ENCODE data around the gene ATM.
"Not testable (repeated sequence)": the region's sequence is repeated elsewhere in the genome, so short reads cannot be mapped to it uniquely, and the experiment has no call there.

Gene ATM

GRCh38 chr11:108221911-108222573 is 825 bp upstream of the ATM start:
- DNase-seq (ENCODE audit: low spot score), result no peak

DNA sequence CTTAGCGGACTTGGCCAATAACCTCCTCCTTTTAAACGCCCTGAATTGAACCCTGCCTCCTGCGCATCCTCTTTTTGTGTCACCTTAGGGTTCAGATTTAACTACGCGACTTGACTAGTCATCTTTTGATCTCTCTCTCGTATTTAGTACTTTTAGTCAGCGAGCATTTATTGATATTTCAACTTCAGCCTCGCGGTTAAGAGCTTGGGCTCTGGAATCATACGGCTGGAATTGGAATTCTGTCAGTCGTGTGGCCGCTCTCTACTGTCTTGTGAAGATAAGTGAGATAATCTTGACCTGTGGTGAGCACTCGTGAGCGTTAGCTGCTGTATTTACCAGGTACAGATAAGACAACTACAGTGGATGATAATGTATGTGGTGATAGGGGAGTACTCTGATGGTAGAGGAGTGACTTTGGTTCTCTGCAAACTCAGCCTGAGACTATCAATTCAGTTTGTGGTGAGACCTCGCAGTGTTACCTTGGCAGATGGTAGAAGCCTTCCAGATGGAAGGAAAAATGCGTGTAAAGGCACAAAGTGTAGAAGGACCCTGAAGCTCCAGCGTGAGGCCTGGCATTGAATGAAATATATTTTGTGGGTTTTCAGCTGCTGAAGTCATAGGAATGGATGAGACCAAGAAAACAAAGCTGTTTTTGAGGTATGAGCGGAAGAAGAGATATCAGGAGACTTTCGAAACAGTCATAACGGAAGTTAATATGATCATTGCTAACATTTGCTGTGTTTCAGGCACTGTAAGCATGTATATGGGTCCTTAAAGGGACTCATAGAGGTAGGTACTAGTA is 682 bp downstream of the ATM start:
- DNase-seq (ENCODE audit: low spot score), result no peak

- DNase-seq (ENCODE audit: low spot score), result no peak
Measured at GRCh38 chr11:108224366-108224765, 1.5 kb downstream of the ATM start.

DNA sequence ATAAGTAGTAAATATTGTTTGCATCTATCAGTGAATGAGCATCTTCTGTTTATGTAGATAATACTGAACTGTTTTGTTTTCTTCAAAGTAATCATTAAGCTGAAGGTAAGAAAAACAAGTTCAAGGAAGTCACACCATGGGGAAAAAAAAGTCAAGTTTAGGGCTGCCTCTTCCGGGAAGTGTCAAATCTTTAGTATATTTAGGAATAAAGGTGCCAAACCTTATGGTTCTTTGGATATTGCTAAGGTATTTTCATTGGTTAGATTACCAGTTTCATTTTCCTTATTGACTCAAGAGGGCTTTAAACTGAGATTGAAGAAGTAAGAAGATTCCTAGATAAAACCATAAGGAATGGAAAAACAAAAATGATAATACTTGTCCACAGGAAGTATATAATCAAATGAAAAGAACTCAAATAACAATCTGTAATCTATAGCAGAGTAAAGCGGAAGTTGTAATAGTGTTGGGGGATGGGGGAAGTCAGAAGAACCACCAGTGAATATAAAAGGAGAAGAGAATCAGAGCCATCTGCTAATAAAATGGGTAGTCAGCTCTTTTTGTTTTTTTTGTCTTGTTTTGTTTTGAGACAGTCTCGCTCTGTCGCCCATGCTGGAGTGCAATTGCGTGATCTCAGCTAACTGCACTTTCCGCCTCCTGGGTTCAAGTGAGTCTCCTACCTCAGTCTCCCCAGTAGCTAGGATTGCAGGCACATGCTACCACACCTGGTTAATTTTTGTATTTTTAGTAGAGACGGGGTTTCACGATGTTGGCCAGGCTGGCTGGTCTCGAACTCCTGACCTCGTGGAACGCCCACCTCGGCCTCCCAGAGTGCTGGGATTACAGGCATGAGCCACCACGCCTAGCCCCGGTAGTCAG is 2.3 kb downstream of the ATM start:
- no peak for DNase-seq (ENCODE audit: low spot score)

DNA sequence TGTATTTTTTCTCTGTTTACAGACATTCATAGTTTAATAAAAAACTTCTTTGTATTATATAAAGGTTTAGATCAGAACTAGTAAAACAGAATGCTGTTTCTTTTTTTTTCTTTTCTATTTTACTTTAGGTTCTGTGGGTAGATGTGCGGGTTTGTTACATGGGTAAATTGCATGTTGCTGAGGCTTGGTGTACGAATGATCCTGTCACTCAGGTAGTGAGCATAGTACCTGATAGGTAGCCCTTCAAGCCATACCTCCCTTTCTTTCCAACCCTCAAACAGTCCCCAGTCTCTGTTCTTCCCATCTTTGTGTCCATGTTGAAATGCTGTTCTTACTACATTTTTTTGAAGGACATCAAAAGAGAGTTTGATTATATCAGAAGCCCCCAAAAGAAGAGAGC is 3.2 kb downstream of the ATM start:
- no peak for DNase-seq (ENCODE audit: low spot score)

GRCh38 chr11:108228251-108228650 is 5.4 kb downstream of the ATM start:
- DNase-seq (ENCODE audit: low spot score), result no peak

- no peak for DNase-seq (ENCODE audit: low spot score)
Measured at GRCh38 chr11:108233277-108233945, 10.5 kb downstream of the ATM start.

DNA sequence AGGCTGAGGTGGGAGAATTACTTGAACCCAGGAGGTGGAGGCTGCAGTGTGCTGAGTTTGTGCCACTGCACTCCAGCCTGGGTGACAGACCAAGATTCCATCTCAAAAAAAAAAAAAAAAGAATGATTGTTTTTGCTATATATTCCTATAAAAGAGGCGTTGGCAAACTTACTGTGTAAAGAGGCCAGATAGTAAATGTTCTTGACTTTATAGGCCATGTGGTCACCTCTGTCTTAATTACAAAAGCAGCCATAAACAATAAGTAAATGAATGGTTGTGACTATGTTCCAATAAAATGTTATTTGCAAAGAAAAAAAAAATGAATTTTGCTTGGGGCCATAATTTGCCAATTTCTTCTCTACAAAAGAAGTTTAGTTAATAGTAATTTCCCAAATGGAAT is 12.3 kb downstream of the ATM start:
- DNase-seq (ENCODE audit: low spot score), result no peak

- DNase-seq (ENCODE audit: low spot score), result no peak
Measured at GRCh38 chr11:108235633-108236032, 12.8 kb downstream of the ATM start.

GRCh38 chr11:108237058-108237481 is 14.2 kb downstream of the ATM start:
- DNase-seq (ENCODE audit: low spot score), result no peak

DNA sequence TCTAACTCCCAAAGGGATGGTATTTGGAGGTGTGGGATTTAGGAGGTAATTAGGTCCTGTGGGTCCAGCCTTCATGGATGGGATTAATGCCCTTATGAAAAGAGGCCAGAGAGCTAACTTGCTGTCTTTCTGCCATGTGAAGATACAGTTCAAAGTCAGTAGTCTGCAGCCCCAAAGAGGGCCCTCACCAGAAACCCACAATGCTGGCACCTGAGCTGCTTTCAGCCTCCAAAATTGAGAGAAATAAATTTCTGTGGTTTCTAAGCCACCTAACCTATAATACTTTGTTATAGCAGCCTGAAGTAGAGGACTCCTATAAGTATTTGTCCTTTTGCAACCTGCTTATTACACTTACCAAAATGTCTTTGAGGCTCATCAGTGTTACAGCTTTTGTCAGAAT is 16.2 kb downstream of the ATM start:
- DNase-seq (ENCODE audit: low spot score), result no peak

DNA sequence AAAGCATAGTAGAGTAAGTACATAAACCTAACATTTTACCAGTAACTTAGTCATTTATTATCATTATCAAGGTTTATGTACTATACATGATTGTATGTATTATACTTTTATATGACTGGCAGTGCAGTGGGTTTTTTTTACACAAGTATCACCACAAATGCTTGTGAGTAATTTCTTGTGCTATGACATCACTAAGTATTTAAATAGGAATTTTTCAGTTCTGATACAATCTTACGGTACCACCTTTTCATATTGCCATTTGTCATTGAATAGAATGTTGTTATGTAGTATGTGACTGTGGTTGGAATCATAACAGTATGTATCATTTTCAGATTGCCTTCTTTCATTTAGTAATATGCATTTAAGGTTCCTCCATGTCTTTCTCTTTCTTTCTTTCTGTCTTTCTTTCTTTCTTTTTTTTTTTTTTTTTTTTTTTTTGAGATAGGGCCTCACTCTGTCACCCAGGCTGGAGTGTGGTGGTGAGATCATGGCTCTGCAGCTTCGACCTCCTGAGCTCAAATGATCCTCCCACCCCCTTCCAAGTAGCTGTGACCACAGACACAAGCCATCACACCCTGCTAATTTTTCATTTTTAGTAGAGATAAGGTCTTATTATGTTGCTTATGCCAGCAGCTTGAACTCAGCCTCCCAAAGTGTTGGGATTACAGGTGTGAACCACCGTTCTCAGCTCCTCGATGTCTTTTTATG is 18.6 kb downstream of the ATM start:
- no peak for DNase-seq (ENCODE audit: low spot score)

DNA sequence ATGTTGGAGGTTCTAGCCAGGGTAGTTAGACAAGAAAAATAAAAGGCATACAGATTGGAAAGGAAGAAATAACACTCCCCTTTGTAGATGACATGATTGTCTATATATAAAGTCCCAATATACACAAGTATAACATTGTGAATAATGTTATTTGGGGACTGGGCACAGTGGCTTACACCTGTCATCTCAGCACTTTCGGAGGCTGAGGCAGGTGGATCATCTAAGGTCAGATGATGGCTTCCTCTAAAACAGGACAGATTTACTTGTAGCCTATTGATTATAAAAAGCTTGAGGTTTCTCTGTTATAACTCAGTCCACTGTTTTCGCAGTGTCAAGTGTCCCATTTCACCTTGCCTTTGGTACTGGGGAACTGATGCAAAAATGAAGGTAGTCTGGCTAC is 19.6 kb downstream of the ATM start:
- DNase-seq (ENCODE audit: low spot score), result no peak

GRCh38 chr11:108246308-108246707 is 23.4 kb downstream of the ATM start:
- no peak for DNase-seq (ENCODE audit: low spot score)

GRCh38 chr11:108246885-108247284 is 24.0 kb downstream of the ATM start:
- DNase-seq (ENCODE audit: low spot score), result no peak

GRCh38 chr11:108253176-108253575 is 30.3 kb downstream of the ATM start:
- no peak for DNase-seq (ENCODE audit: low spot score)

GRCh38 chr11:108269583-108269982 is 46.7 kb downstream of the ATM start:
- DNase-seq (ENCODE audit: low spot score), result no peak

GRCh38 chr11:108276985-108277616 is 54.2 kb downstream of the ATM start:
- DNase-seq (ENCODE audit: low spot score), result not testable (repeated sequence)

GRCh38 chr11:108278546-108278945 is 55.7 kb downstream of the ATM start:
- DNase-seq (ENCODE audit: low spot score), result no peak

- DNase-seq (ENCODE audit: low spot score), result no peak
Measured at GRCh38 chr11:108278954-108279353, 56.1 kb downstream of the ATM start.

DNA sequence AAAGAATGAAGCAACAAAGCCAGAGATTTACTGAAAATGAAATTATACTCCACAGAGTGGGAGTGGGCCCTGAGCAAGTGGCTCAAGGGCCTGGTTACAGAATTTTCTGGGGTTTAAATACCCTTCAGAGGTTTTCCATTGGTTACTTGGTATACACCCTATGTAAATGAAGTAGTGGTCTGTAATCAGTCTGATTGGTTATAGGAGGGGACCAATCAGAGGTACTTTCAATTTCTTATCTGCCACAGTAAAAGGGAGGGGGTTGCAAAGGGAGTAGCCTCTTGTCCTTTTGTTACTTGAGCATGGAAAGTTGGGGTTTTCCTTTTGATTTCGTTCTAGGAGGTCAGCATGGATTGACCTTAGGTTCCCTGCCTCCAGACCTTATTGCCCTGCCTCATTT is 63.5 kb downstream of the ATM start:
- DNase-seq (ENCODE audit: low spot score), result no peak
